Caco-2 (cell line): ENCODE results near the gene DRC7. TPM values are rescaled to one million over a fixed set of nuclear protein-coding genes. Genes with fewer than 3 reads are reported as not detected.

ENCODE experiments used
- BruUV-seq: library from RNA; stranded (reverse); fragments of 400-500 nt; replicated peaks from 2 replicates; lab custom pipeline; 2021; lab: Mats Ljungman, UMichigan
- CTCF ChIA-PET: fragments of 300-600 bp; sonication (Branson Sonifier 250); formaldehyde crosslinking; loops from one replicate; lab custom pipeline; 2022; ENCODE audit warnings: antibody characterized with exemption; lab: Charles Lee
- POLR2A ChIA-PET: fragments of 300-600 bp; sonication (Branson Sonifier 250); formaldehyde crosslinking; loops from one replicate; lab custom pipeline; 2022; ENCODE audit warnings: antibody characterized with exemption; lab: Charles Lee
- DNase-seq, 2 experiments: peaks; one replicate each; pipeline versions ENCODE4 v3.0.0 to v3.0.0-alpha.2; 2020 to 2022
- H3K27me3 ChIP-seq: replicated peaks from 2 replicates; pipeline ENCODE4 v1.6.0; 2011; ENCODE audit warnings: low read length; ENCODE audit not compliant: control insufficient read depth, insufficient read depth
- H3K36me3 ChIP-seq: 2 replicates; pipeline ENCODE4 v1.5.1; 2011; ENCODE audit warnings: low read length; ENCODE audit not compliant: control insufficient read depth, insufficient read depth
- H3K4me1 ChIP-seq: fragments of 250-450 bp; sonication (Bioruptor Pico); 2 replicates; pipeline ENCODE4 v1.5.1; 2020; ENCODE audit warnings: mild to moderate bottlenecking
- H3K4me3 ChIP-seq: 2 replicates; pipeline ENCODE4 v1.5.1; 2011; ENCODE audit warnings: low read depth, mild to moderate bottlenecking, control low read depth, low read length
- H3K9me3 ChIP-seq: fragments of 250-450 bp; sonication (Bioruptor Pico); 2 replicates; pipeline ENCODE4 v1.5.1; 2020; ENCODE audit warnings: mild to moderate bottlenecking, moderate library complexity
- H3K27ac Mint-ChIP-seq: one replicate; pipeline ENCODE4 v1.8.0; 2022; ENCODE audit warnings: mixed read lengths; ENCODE audit not compliant: unreplicated experiment
- H3K27me3 Mint-ChIP-seq: one replicate; pipeline ENCODE4 v1.8.0; 2022; ENCODE audit warnings: mixed read lengths; ENCODE audit not compliant: insufficient read depth, unreplicated experiment
- H3K36me3 Mint-ChIP-seq: one replicate; pipeline ENCODE4 v1.8.0; 2022; ENCODE audit warnings: mild to moderate bottlenecking, mixed read lengths; ENCODE audit not compliant: insufficient read depth, unreplicated experiment
- H3K4me1 Mint-ChIP-seq: one replicate; pipeline ENCODE4 v1.8.0; 2022; ENCODE audit warnings: low read depth, mixed read lengths; ENCODE audit not compliant: unreplicated experiment
- H3K4me3 Mint-ChIP-seq: one replicate; pipeline ENCODE4 v1.8.0; 2022; ENCODE audit warnings: mild to moderate bottlenecking, moderate library complexity, mixed read lengths; ENCODE audit not compliant: unreplicated experiment
- H3K9me3 Mint-ChIP-seq: one replicate; pipeline ENCODE4 v1.8.0; 2022; ENCODE audit warnings: mixed read lengths; ENCODE audit not compliant: unreplicated experiment
- CTCF ChIP-seq, 2 experiments: fragments of 200-600 bp in 1 of 2; IDR thresholded peaks; 1 replicate in 1 of 2; 2 replicates in 1 of 2; pipeline versions ENCODE4 v1.5.1 to v1.8.0; 2011 to 2022; ENCODE audit warnings: antibody characterized with exemption in 1 of 2, control low read depth in 1 of 2, inconsistent platforms in 1 of 2, low read depth in 1 of 2, low read length in 1 of 2, mild to moderate bottlenecking in 1 of 2, moderate library complexity in 1 of 2; ENCODE audit not compliant: insufficient read depth in 1 of 2, severe bottlenecking in 1 of 2, unreplicated experiment in 1 of 2
- intact Hi-C: fragments of 100-400 bp; cut with micrococcal nuclease; formaldehyde crosslinking; loops from one replicate; pipeline ENCODE4 v1.10.0; 2022; ENCODE audit not compliant: unreplicated experiment
- total RNA-seq: library from RNA; stranded (reverse); gene quantifications from 2 replicates; pipeline ENCODE4 v1.2.3, GENCODE V29; 2022

The DRC7 gene
- total RNA-seq, 1 experiment from 2014 or later: 1.1 TPM

GRCh38 chr16:57661510-57661909, 33.1 kb upstream of the DRC7 start:
- H3K4me3 ChIP-seq: no peak overlapping the region
- Mint-ChIP-seq H3K36me3 (peaks cover 29% of the 10 kb centered on the region), H3K27ac (no peak overlapping the region), H3K9me3 (no peaks in the 10 kb centered on the region), H3K4me3 (no peak overlapping the region), H3K4me1 (no peaks in the 10 kb centered on the region), H3K27me3 (no peaks in the 10 kb centered on the region)
- CTCF ChIA-PET: no interaction called here
- H3K36me3 ChIP-seq: peaks cover 16% of the 10 kb centered on the region
- no peaks in the 10 kb centered on the region for H3K9me3 ChIP-seq
- no peak for DNase-seq
- BruUV-seq: no TSS peak
- intact Hi-C loops: no loop called here
- no peak for TF ChIP-seq CTCF (IDR thresholded peaks at IDR 0.05; ENCODE audit: insufficient read depth in 1 of 2, low read depth in 1 of 2, low read length in 1 of 2, severe bottlenecking in 1 of 2, unreplicated experiment in 1 of 2)
- POLR2A ChIA-PET: no interaction called here
- H3K4me1 ChIP-seq: no peaks in the 10 kb centered on the region
- no peaks in the 10 kb centered on the region for H3K27me3 ChIP-seq

GRCh38 chr16:57661936-57662906, 32.4 kb upstream of the DRC7 start:
- H3K4me1 Mint-ChIP-seq: no peaks in the 10 kb centered on the region
- H3K27ac Mint-ChIP-seq: no peak overlapping the region
- Histone ChIP-seq H3K4me1 (peaks cover 1% of the 10 kb centered on the region), H3K9me3 (no peaks in the 10 kb centered on the region), H3K27me3 (no peaks in the 10 kb centered on the region), H3K4me3 (no peak overlapping the region), H3K36me3 (peaks cover 15% of the 10 kb centered on the region)
- peaks cover 28% of the 10 kb centered on the region for H3K36me3 Mint-ChIP-seq
- H3K27me3 Mint-ChIP-seq: no peaks in the 10 kb centered on the region
- BruUV-seq: no TSS peak
- no peak overlapping the region for H3K4me3 Mint-ChIP-seq
- ChIA-PET CTCF (no interaction called here), POLR2A (no interaction called here)
- no peaks in the 10 kb centered on the region for H3K9me3 Mint-ChIP-seq
- no peak for TF ChIP-seq CTCF (IDR thresholded peaks at IDR 0.05; ENCODE audit: insufficient read depth in 1 of 2, low read depth in 1 of 2, low read length in 1 of 2, severe bottlenecking in 1 of 2, unreplicated experiment in 1 of 2)
- intact Hi-C loops: no loop called here
- DNase-seq: no peak

- H3K9me3 ChIP-seq: no peaks in the 10 kb centered on the region
- no peak for DNase-seq
- TF ChIP-seq CTCF (IDR thresholded peaks at IDR 0.05; ENCODE audit: insufficient read depth in 1 of 2, low read depth in 1 of 2, low read length in 1 of 2, severe bottlenecking in 1 of 2, unreplicated experiment in 1 of 2): no peak
- peaks cover 12% of the 10 kb centered on the region for H3K36me3 ChIP-seq
- CTCF ChIA-PET: no interaction called here
- no peak overlapping the region for H3K27ac Mint-ChIP-seq
- intact Hi-C loops: no loop called here
- no peak overlapping the region for H3K4me3 ChIP-seq
- H3K27me3 ChIP-seq: no peaks in the 10 kb centered on the region
- no peaks in the 10 kb centered on the region for H3K27me3 Mint-ChIP-seq
- H3K4me3 Mint-ChIP-seq: no peak overlapping the region
- no peaks in the 10 kb centered on the region for H3K4me1 Mint-ChIP-seq
- H3K4me1 ChIP-seq: peaks cover 7% of the 10 kb centered on the region
- BruUV-seq: no TSS peak
- POLR2A ChIA-PET: no interaction called here
- H3K9me3 Mint-ChIP-seq: no peaks in the 10 kb centered on the region
- H3K36me3 Mint-ChIP-seq: peaks cover 21% of the 10 kb centered on the region
Measured at GRCh38 chr16:57663436-57663835, 31.2 kb upstream of the DRC7 start.
